GM12873 (cell line): Measurements from ENCODE around the gene KRT75.

Experiments
- CTCF ChIP-seq: IDR thresholded peaks from 2 replicates; pipeline ENCODE4 v1.5.1; 2012; ENCODE audit warnings: low read depth, mild to moderate bottlenecking, moderate library complexity, low read length, control low read depth; ENCODE audit not compliant: insufficient read depth; ENCODE audit errors: missing control alignments

The KRT75 gene

DNA sequence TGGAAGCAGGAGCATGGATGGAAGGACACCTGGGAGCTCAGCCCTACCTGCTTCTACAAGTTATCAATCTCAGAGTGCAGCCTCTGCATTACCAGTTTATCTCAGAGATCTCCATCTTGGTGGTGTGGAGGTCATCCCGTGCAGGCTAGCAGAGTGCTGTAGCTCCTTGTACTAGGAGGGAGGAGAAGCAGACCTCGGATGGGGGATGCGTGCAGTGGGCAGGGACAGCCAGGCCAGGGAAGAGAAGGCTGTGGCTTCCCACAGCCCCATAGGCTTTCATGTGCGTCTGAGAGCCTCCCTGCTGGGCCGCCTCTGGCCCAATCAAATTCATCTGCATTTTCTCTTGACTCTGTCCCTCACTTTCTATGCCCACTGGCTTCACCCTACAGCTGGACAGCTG, 19.2 kb downstream of the KRT75 start:
- no peak for TF ChIP-seq CTCF

DNA sequence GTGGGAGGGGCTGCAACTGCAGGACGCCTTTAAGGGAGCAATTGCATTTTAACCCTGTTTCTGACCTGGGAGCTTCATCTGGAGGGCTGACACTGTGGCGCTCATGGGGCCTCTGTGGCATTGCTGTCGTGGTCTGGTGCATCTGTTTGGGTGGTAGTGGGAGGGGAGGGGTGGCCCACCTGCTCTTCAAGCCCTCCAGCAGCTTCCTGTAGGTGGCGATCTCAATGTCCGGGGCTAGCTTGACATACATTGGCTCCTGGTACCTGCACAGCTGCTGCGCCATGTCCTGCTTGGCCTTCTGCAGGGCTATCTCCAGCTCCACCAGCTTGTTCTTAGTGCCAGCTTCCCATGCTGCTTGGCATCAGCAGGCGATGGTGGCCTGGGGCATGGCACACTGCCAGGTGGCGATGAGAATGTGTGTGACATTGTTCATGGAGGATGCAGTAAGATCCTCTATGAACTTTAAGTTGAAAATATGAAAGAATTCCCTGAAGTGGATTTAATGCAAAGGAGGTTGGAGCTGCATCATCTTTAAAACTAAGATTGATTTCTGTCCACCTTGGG, 20.3 kb downstream of the KRT75 start:
- peak; percentile 15 for TF ChIP-seq CTCF

DNA sequence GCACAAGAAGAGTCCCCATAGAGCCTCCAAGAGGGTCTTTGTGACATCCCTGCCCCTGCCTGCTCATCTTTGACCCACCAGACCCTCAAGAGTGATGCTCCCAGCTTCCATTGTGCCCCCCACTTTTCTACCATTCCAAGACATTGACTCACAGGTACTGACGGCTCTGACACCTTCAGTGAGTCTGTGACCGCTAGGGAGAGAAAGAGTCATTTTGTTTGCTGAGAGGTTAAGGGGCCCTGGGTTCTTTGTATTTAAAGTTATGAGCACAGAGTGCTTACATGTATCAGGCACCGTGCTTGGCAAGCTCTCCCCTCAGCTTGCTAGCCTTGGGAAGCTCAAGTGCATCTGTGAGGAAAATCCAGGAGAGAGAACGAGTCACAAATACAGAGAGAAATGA, 21.0 kb downstream of the KRT75 start:
- TF ChIP-seq CTCF: no peak

DNA sequence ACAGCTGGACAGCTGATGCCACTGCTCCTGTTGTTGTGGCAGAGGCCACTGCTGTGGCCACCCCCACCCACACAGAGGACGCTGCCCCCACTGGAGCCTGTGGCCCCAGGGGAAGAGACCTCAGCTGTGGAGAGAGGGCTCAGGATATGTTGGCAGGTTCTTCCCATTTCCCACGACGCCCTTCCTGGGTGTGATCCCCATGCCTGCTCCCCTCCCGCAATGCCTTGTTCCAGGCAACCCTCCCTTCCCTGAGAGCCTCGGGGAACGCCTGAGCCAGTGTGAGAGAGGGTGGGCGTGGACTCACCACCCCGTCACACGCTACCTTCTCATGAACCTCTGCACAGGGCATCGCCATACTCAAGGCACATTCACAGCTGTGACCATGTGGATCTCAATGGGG, 22.4 kb downstream of the KRT75 start:
- no peak for TF ChIP-seq CTCF

- TF ChIP-seq CTCF: no peak
These were observed 26.3 kb downstream of the KRT75 start for GRCh38 chr12:52407918-52408317.

GRCh38 chr12:52405922-52406385, 28.2 kb downstream of the KRT75 start, which contains the start of gene KRT82:
Gene KRT82 (minus strand): TSS chr12:52406335. CDS start chr12:52406277, 58 bp downstream.
- TF ChIP-seq CTCF: no peak

- TF ChIP-seq CTCF: no peak
These were observed 29.2 kb downstream of the KRT75 start for GRCh38 chr12:52404951-52405350.
